ENCODE data around the gene MRGPRX2.

MRGPRX2 gene

GRCh38 chr11:19075636-19076035 lies 15.1 kb upstream of the MRGPRX2 start:
- DNase-seq (ENCODE audit: low spot score) = no peak

- no peak for DNase-seq (ENCODE audit: low spot score)
Measured at GRCh38 chr11:19073454-19074415, 13.2 kb upstream of the MRGPRX2 start.

- DNase-seq (ENCODE audit: low spot score) = no peak
Measured at GRCh38 chr11:19072464-19072863, 11.9 kb upstream of the MRGPRX2 start.

- peak; percentile 93 for DNase-seq (ENCODE audit: low spot score)
Measured at GRCh38 chr11:19071255-19071654, 10.7 kb upstream of the MRGPRX2 start.

- DNase-seq (ENCODE audit: low spot score) = no peak
Measured at GRCh38 chr11:19059833-19060232, 684 bp downstream of the MRGPRX2 start.

- DNase-seq (ENCODE audit: low spot score) = no peak
Measured at GRCh38 chr11:19055905-19056304, 4.6 kb downstream of the MRGPRX2 start.

GRCh38 chr11:19055016-19055415 lies 5.5 kb downstream of the MRGPRX2 start:
- DNase-seq (ENCODE audit: low spot score) = no peak

GRCh38 chr11:19053909-19054308 lies 6.6 kb downstream of the MRGPRX2 start:
- DNase-seq (ENCODE audit: low spot score) = no peak

- DNase-seq (ENCODE audit: low spot score) = no peak
Measured at GRCh38 chr11:19050281-19050680, 10.2 kb downstream of the MRGPRX2 start.

GRCh38 chr11:19049351-19049750 lies 11.2 kb downstream of the MRGPRX2 start:
- no peak for DNase-seq (ENCODE audit: low spot score)

- DNase-seq (ENCODE audit: low spot score) = no peak
Measured at GRCh38 chr11:19040051-19040450, 20.5 kb downstream of the MRGPRX2 start.

- no peak for DNase-seq (ENCODE audit: low spot score)
Measured at GRCh38 chr11:19039409-19039808, 21.1 kb downstream of the MRGPRX2 start.

- no peak for DNase-seq (ENCODE audit: low spot score)
Measured at GRCh38 chr11:19032990-19033389, 27.5 kb downstream of the MRGPRX2 start.

GRCh38 chr11:19027829-19028595 lies 32.5 kb downstream of the MRGPRX2 start:
- peak; percentile 93 for DNase-seq (ENCODE audit: low spot score)

- DNase-seq (ENCODE audit: low spot score) = no peak
Measured at GRCh38 chr11:19026862-19027261, 33.7 kb downstream of the MRGPRX2 start.

GRCh38 chr11:19025481-19026406 lies 34.8 kb downstream of the MRGPRX2 start:
- DNase-seq (ENCODE audit: low spot score) = peak; percentile 97

- no peak for DNase-seq (ENCODE audit: low spot score)
Measured at GRCh38 chr11:19020831-19021230, 39.7 kb downstream of the MRGPRX2 start.

- no peak for DNase-seq (ENCODE audit: low spot score)
Measured at GRCh38 chr11:19018901-19019300, 41.6 kb downstream of the MRGPRX2 start.

GRCh38 chr11:19013181-19013857 lies 47.2 kb downstream of the MRGPRX2 start:
- DNase-seq (ENCODE audit: low spot score) = no peak

- no peak for DNase-seq (ENCODE audit: low spot score)
Measured at GRCh38 chr11:19012636-19013035, 47.9 kb downstream of the MRGPRX2 start.

Measured in kidney capillary endothelial cell (primary cell).